Natural killer cell (primary cell): ENCODE data around the gene GREB1. TPM values are rescaled to one million over a fixed set of nuclear protein-coding genes. Genes with fewer than 3 reads are reported as not detected.

ENCODE experiments used
- ATAC-seq, 3 donors: fragments of 150-1000 bp in 2 of 3; fragments of 200-7000 bp in 1 of 3; cut with Tn5 transposase; 1 replicate in 1 of 3; 2 replicates in 2 of 3; pipeline ENCODE4 v1.10.0; 2021; ENCODE audit warnings: mild to moderate bottlenecking in 2 of 3, moderate library complexity in 2 of 3
- DNase-seq, 2 donors: peaks; one replicate each; pipeline versions ENCODE4 v3.0.0 to v3.0.0-alpha.2; 2013 to 2021; ENCODE audit warnings: mixed read lengths in 1 of 2
- H3K27ac ChIP-seq: one replicate; pipeline ENCODE4 v1.5.1; 2013; ENCODE audit warnings: mild to moderate bottlenecking, low read length
- H3K27me3 ChIP-seq: one replicate; pipeline ENCODE4 v1.6.1; 2013; ENCODE audit warnings: low read length; ENCODE audit not compliant: control insufficient read depth, insufficient read depth
- H3K36me3 ChIP-seq: one replicate; pipeline ENCODE4 v1.6.1; 2013; ENCODE audit warnings: low read length; ENCODE audit not compliant: control insufficient read depth, insufficient read depth
- H3K4me1 ChIP-seq: one replicate; pipeline ENCODE4 v1.6.1; 2013; ENCODE audit warnings: low read length; ENCODE audit not compliant: control insufficient read depth, insufficient read depth
- H3K4me3 ChIP-seq: one replicate; pipeline ENCODE4 v1.5.1; 2013; ENCODE audit warnings: low read length
- H3K9me3 ChIP-seq: one replicate; pipeline ENCODE4 v1.6.1; 2013; ENCODE audit warnings: low read length; ENCODE audit not compliant: control insufficient read depth, insufficient read depth
- H3K27ac Mint-ChIP-seq, 2 donors: one replicate each; pipeline ENCODE4 v1.8.0; 2022; ENCODE audit warnings: mild to moderate bottlenecking in 2 of 2, mixed read lengths in 2 of 2, moderate library complexity in 1 of 2
- H3K27me3 Mint-ChIP-seq, 2 donors: one replicate each; pipeline ENCODE4 v1.8.0; 2022; ENCODE audit warnings: low read depth in 2 of 2, mixed read lengths in 2 of 2
- H3K36me3 Mint-ChIP-seq: one replicate; pipeline ENCODE4 v1.8.0; 2022; ENCODE audit warnings: mixed read lengths
- H3K4me1 Mint-ChIP-seq, 2 donors: one replicate each; pipeline ENCODE4 v1.8.0; 2022; ENCODE audit warnings: mixed read lengths in 2 of 2
- H3K4me3 Mint-ChIP-seq: one replicate; pipeline ENCODE4 v1.8.0; 2022; ENCODE audit warnings: mild to moderate bottlenecking, moderate library complexity, mixed read lengths
- H3K9me3 Mint-ChIP-seq, 2 donors: one replicate each; pipeline ENCODE4 v1.8.0; 2022; ENCODE audit warnings: mixed read lengths in 2 of 2
- WGBS: methylation state at CpG from one replicate; pipeline ENCODE4 v1.1.7; 2013; ENCODE audit warnings: missing lambda C conversion rate; ENCODE audit not compliant: insufficient coverage; 5-methylcytosine and 5-hydroxymethylcytosine counted together
- intact Hi-C: fragments of 100-400 bp; cut with micrococcal nuclease; formaldehyde crosslinking; loops from one replicate; pipeline ENCODE4 v1.14.2; 2022
- total RNA-seq, 4 donors: library from RNA; stranded (reverse); fragments of 120-200 nt in 1 of 4; gene quantifications; one replicate each; pipeline versions ENCODE4 v1.2.3 to v1.2.4, GENCODE V29; 2013 to 2022
- TF ChIP-seq, protein P1 (sequence below): fragments of 200-600 bp; IDR thresholded peaks from one replicate; pipeline ENCODE4 v1.8.0; 2022; ENCODE audit warnings: antibody characterized with exemption

The GREB1 gene
- total RNA-seq, 3 donors from 2014 or later (not counting 1 experiment from before 2014, with no cell fraction given) = 0.85 to 2.5 (median 2.4) TPM

DNA sequence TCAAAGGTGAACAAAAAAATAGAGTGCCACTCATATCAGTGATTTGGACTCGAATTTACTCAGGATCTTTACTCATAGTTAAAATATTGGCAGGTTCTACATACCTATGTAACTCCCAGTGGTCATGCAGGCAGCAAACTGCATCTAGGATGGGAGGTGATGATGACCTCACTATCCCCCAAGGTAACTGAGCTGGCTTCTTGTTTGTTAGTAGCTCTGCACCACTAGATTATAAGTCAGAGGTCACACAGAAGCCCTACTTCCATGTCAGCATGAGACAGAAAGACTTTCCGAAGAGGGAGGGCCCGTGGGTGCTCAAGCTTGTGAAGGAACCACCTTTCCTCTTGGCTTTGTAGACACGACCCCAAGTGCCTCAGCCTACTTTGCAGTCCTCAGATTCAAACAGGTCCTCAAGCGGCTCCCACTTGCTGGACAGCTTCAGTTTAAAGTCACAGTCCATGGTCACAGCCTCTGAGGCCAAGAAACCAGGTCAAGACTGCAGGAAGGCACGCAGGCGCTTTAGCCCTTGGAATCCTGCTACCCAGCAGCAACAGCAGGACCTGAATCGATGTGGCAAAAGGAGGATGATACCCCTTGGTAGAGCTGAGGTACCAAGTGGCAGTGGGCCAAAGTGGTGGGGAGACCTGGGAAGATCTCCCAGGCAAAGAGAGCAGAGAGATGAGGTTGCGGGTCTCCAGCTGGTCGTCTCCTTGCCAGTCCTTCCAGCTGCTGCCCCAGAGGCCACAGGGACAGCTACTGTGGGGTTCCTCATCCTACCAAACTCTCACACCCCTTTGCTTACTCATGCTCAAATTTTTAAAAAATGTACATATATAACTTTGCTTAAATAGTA lies 131.9 kb downstream of the GREB1 start:
- H3K27me3 Mint-ChIP-seq = peaks cover 30 to 52% of the 10 kb centered on the region in 2 donors
- peaks cover 0 to 5% of the 10 kb centered on the region in 2 donors for H3K4me1 Mint-ChIP-seq
- H3K9me3 Mint-ChIP-seq = peaks cover 0 to 4% of the 10 kb centered on the region in 2 donors
- DNase-seq (no peak), ATAC-seq (no peak)
- no peaks in the 10 kb centered on the region for H3K36me3 Mint-ChIP-seq
- H3K4me3 Mint-ChIP-seq = no peak overlapping the region
- Histone ChIP-seq H3K27me3 (peaks cover 7% of the 10 kb centered on the region), H3K27ac (no peak overlapping the region), H3K9me3 (peaks cover 3% of the 10 kb centered on the region), H3K4me1 (no peaks in the 10 kb centered on the region), H3K36me3 (no peaks in the 10 kb centered on the region), H3K4me3 (no peak overlapping the region)
- H3K27ac Mint-ChIP-seq = no peak overlapping the region
- WGBS = 86% methylated on average over 9 of the region's 10 CpGs
- intact Hi-C loops = no loop called here
- TF ChIP-seq, protein P1, sequence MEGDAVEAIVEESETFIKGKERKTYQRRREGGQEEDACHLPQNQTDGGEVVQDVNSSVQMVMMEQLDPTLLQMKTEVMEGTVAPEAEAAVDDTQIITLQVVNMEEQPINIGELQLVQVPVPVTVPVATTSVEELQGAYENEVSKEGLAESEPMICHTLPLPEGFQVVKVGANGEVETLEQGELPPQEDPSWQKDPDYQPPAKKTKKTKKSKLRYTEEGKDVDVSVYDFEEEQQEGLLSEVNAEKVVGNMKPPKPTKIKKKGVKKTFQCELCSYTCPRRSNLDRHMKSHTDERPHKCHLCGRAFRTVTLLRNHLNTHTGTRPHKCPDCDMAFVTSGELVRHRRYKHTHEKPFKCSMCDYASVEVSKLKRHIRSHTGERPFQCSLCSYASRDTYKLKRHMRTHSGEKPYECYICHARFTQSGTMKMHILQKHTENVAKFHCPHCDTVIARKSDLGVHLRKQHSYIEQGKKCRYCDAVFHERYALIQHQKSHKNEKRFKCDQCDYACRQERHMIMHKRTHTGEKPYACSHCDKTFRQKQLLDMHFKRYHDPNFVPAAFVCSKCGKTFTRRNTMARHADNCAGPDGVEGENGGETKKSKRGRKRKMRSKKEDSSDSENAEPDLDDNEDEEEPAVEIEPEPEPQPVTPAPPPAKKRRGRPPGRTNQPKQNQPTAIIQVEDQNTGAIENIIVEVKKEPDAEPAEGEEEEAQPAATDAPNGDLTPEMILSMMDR = no peak

DNA sequence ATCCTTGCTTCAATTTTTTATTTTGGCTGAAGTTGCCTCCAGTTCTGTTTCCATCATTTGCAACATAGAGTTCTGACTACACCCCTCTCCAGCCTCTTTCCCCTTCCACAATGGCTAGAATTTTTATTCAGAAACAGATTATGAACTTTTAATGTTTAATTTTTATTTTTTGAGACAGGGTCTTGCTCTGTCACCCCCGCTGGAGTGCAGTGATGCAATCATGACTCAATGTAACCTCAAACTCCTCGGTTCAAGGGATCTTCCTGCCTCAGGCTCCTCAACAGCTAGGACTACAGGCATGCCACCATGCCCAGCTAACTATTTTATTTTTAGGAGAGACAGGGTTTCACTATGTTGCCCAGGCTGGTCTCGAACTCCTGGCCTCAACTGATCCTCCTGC lies 133.3 kb downstream of the GREB1 start:
- no peak overlapping the region for H3K4me3 ChIP-seq
- ATAC-seq (no peak), DNase-seq (no peak)
- peaks cover 19 to 40% of the 10 kb centered on the region in 2 donors for H3K27me3 Mint-ChIP-seq
- peaks cover 3% of the 10 kb centered on the region for H3K9me3 ChIP-seq
- H3K27ac Mint-ChIP-seq = no peak overlapping the region
- TF ChIP-seq, protein P1 = no peak
- H3K9me3 Mint-ChIP-seq = peaks cover 0 to 1% of the 10 kb centered on the region in 2 donors
- no peaks in the 10 kb centered on the region for H3K4me1 ChIP-seq
- peaks cover 7% of the 10 kb centered on the region for H3K27me3 ChIP-seq
- no peak overlapping the region for H3K4me3 Mint-ChIP-seq
- H3K36me3 ChIP-seq = no peaks in the 10 kb centered on the region
- intact Hi-C loops = no loop called here
- H3K4me1 Mint-ChIP-seq = peaks cover 0 to 5% of the 10 kb centered on the region in 2 donors
- no peak overlapping the region for H3K27ac ChIP-seq
- H3K36me3 Mint-ChIP-seq = no peaks in the 10 kb centered on the region
- WGBS = 77% methylated on average over 3 of the region's 3 CpGs

DNA sequence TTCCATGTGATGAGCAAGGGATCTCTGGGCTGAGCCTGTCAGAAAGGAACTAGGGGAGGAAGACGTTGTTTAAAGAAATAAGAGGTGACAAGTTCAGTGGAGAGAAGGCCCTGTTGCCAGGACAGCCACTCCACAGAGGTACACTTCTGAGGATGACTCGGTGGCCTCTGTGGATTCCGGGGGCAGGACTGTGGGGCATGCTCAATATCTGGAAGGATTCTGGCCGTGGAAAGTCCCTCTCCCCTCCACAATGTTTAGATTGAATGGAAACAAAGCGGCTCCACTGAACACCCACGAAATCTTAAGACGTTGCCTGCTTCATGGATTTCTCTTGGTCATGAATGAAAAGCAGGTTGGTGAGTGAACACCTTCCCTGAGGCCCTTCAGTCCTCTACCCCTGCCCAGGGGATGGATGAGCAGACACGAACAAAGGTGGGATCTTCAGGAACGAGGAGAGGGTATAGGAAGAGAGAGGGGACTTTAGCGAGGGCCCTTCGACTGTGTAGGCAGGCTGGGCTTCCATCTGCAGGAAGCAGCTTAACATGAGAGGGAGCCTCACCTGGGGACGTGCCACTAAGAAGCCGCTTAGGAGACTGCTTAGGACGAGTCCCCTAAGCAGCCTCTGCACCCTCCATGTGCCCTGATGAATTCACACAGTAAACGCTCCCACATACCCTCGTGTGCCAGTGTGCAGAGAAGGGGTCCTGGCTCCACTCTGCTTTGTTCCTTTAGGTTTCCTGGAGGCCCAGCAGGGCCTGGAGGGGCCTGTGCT lies 134.2 kb downstream of the GREB1 start:
- H3K27me3 Mint-ChIP-seq = peaks cover 17 to 39% of the 10 kb centered on the region in 2 donors
- H3K27me3 ChIP-seq = peaks cover 10% of the 10 kb centered on the region
- no peaks in the 10 kb centered on the region for H3K36me3 Mint-ChIP-seq
- H3K27ac ChIP-seq = no peak overlapping the region
- intact Hi-C loops = no loop called here
- no peak for ATAC-seq
- H3K27ac Mint-ChIP-seq = no peak overlapping the region
- peaks cover 0 to 5% of the 10 kb centered on the region in 2 donors for H3K4me1 Mint-ChIP-seq
- H3K9me3 Mint-ChIP-seq = no peaks in the 10 kb centered on the region
- no peaks in the 10 kb centered on the region for H3K4me1 ChIP-seq
- TF ChIP-seq, protein P1 = no peak
- no peak for DNase-seq
- H3K36me3 ChIP-seq = no peaks in the 10 kb centered on the region
- 81% methylated on average over 15 of the region's 16 CpGs for WGBS
- H3K4me3 Mint-ChIP-seq = no peak overlapping the region
- H3K4me3 ChIP-seq = no peak overlapping the region
- H3K9me3 ChIP-seq = peaks cover 2% of the 10 kb centered on the region
